ENCODE measurements around the gene NSUN2.

Gene NSUN2

GRCh38 chr5:6597557-6597956 is 35.3 kb downstream of the NSUN2 start:
- Histone ChIP-seq H3K9me3 (ENCODE audit: control insufficient read depth, insufficient read depth, low read length) (no peaks in the 10 kb centered on the region), H3K4me3 (ENCODE audit: low read length) (no peak overlapping the region), H3K79me2 (ENCODE audit: control insufficient read depth, low read length) (no peaks in the 10 kb centered on the region), H3K36me3 (ENCODE audit: control insufficient read depth, low read length) (peaks cover 62% of the 10 kb centered on the region), H3K9me2 (replicated peaks; ENCODE audit: control insufficient read depth, low read length) (no peaks in the 10 kb centered on the region), H3K27ac (ENCODE audit: low read depth, low read length) (no peak overlapping the region), H3F3A (ENCODE audit: control insufficient read depth, insufficient read depth) (peaks cover 8% of the 10 kb centered on the region; the same call in 1 of the 2 replicates), H3K27me3 (ENCODE audit: control insufficient read depth, low read length) (no peaks in the 10 kb centered on the region), H4K20me1 (ENCODE audit: control insufficient read depth, insufficient read depth, low read depth, low read length) (peaks cover 2% of the 10 kb centered on the region), H3K4me2 (ENCODE audit: low read length) (no peak overlapping the region), H3K4me1 (ENCODE audit: control insufficient read depth, low read length) (no peaks in the 10 kb centered on the region)
- TF ChIP-seq EZH2phosphoT487 (IDR thresholded peaks at IDR 0.05; ENCODE audit: borderline replicate concordance, low read length) = no peak
- TF ChIP-seq CTCF (IDR thresholded peaks at IDR 0.05; ENCODE audit: low read depth, low read length, poor library complexity, severe bottlenecking) = no peak

GRCh38 chr5:6596388-6596787 is 36.5 kb downstream of the NSUN2 start:
- Histone ChIP-seq H3K27me3 (ENCODE audit: control insufficient read depth, low read length) (no peaks in the 10 kb centered on the region), H3K36me3 (ENCODE audit: control insufficient read depth, low read length) (peaks cover 50% of the 10 kb centered on the region), H3F3A (ENCODE audit: control insufficient read depth, insufficient read depth) (peaks cover 8% of the 10 kb centered on the region; the same call in 1 of the 2 replicates), H3K4me2 (ENCODE audit: low read length) (no peak overlapping the region), H3K9me3 (ENCODE audit: control insufficient read depth, insufficient read depth, low read length) (no peaks in the 10 kb centered on the region), H3K4me1 (ENCODE audit: control insufficient read depth, low read length) (no peaks in the 10 kb centered on the region), H3K9me2 (replicated peaks; ENCODE audit: control insufficient read depth, low read length) (no peaks in the 10 kb centered on the region), H4K20me1 (ENCODE audit: control insufficient read depth, insufficient read depth, low read depth, low read length) (peaks cover 2% of the 10 kb centered on the region; the same call in 1 of the 2 replicates), H3K4me3 (ENCODE audit: low read length) (no peak overlapping the region), H3K27ac (ENCODE audit: low read depth, low read length) (no peak overlapping the region), H3K79me2 (ENCODE audit: control insufficient read depth, low read length) (no peaks in the 10 kb centered on the region)
- TF ChIP-seq EZH2phosphoT487 (IDR thresholded peaks at IDR 0.05; ENCODE audit: borderline replicate concordance, low read length) (no peak), CTCF (IDR thresholded peaks at IDR 0.05; ENCODE audit: low read depth, low read length, poor library complexity, severe bottlenecking) (no peak)

GRCh38 chr5:6595405-6595804 is 37.4 kb downstream of the NSUN2 start:
- no peak overlapping the region for H3K27ac ChIP-seq (ENCODE audit: low read depth, low read length)
- H3K79me2 ChIP-seq (ENCODE audit: control insufficient read depth, low read length) = no peaks in the 10 kb centered on the region
- H3K4me1 ChIP-seq (ENCODE audit: control insufficient read depth, low read length) = no peaks in the 10 kb centered on the region
- no peaks in the 10 kb centered on the region for H3K27me3 ChIP-seq (ENCODE audit: control insufficient read depth, low read length)
- no peak overlapping the region for H3K4me3 ChIP-seq (ENCODE audit: low read length)
- H3K4me2 ChIP-seq (ENCODE audit: low read length) = no peak overlapping the region
- H3K36me3 ChIP-seq (ENCODE audit: control insufficient read depth, low read length) = peaks cover 40% of the 10 kb centered on the region
- H3K9me3 ChIP-seq (ENCODE audit: control insufficient read depth, insufficient read depth, low read length) = no peaks in the 10 kb centered on the region
- H3K9me2 ChIP-seq (replicated peaks; ENCODE audit: control insufficient read depth, low read length) = no peaks in the 10 kb centered on the region
- no peaks in the 10 kb centered on the region for H4K20me1 ChIP-seq (ENCODE audit: control insufficient read depth, insufficient read depth, low read depth, low read length)
- peaks cover 8% of the 10 kb centered on the region; the same call in 1 of the 2 replicates for H3F3A ChIP-seq (ENCODE audit: control insufficient read depth, insufficient read depth)
- no peak for TF ChIP-seq EZH2phosphoT487 (IDR thresholded peaks at IDR 0.05; ENCODE audit: borderline replicate concordance, low read length)
- no peak for TF ChIP-seq CTCF (IDR thresholded peaks at IDR 0.05; ENCODE audit: low read depth, low read length, poor library complexity, severe bottlenecking)

Measured in DOHH2 (cell line).